ENCODE results near the gene NPC2.
A peak's percentile ranks its signal among the peaks of the same experiment; 100 is the strongest.
"Not testable (repeated sequence)": the region's sequence is repeated elsewhere in the genome, so short reads cannot be mapped to it uniquely, and the experiment has no call there.

The NPC2 gene

DNA sequence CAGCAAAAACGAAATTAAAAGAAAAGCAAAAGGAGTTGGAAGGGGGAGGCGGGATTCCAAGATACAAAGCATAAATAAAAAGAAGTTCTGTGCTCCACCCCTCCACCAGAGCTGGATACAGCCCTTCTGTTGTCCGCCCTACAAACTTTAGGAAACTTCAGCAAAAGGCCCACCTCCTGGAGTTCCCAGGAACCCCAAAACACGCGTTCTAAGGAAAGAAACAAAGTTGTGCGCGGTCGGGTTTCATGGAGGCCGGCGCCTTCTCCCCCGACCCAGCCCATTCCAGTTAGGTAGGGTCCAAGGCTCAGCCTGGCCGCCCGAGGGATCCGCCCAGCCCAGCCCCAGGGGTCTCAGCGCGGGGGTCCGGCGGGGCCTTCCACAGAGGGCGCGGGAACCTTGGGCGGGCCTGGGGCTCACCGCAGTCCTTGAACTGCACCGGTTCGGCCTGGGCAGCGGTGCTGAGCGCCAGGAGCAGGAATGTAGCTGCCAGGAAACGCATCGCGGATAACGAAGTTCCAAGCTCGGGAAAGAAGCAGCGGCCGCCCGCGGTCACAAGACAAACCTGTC, at the start of gene NPC2:
TSS of gene NPC2 (minus strand) at position 530 of the 567 bp plus-strand sequence. CDS start at position 499, 31 bp downstream.
- peak in 1 of 2 donors; percentile 8 for DNase-seq

DNA sequence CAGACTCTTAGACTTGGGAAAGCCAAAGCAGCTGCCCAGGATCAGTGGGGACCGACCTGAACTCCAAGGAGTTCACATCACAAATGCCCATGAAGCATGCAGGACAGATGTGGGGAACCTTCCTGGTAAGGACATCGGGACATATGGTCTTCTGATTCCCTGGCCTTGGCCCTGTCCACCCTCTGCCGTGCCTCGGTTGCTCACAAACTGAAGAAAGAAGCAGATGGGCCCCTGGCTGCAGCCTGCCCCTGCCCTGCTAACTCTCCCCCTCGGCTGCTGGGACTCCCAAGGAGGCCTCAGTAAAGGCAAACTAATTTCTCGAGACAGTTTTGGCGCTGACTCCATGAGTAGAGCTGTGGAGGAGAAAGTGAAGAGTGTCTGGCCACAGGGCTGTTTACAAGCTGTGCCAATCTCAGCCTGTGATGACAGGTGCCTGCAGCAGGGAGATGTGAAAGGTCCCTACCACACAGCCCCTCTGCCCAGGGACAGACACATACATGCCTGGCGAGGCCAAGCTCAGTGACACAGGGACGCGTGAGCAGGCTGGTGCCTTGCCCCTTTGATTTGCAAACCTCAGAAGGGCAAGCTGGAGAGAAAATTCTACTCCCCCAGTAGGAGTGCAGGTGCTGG, 49.1 kb upstream of the NPC2 start:
- DNase-seq: no peak

DNA sequence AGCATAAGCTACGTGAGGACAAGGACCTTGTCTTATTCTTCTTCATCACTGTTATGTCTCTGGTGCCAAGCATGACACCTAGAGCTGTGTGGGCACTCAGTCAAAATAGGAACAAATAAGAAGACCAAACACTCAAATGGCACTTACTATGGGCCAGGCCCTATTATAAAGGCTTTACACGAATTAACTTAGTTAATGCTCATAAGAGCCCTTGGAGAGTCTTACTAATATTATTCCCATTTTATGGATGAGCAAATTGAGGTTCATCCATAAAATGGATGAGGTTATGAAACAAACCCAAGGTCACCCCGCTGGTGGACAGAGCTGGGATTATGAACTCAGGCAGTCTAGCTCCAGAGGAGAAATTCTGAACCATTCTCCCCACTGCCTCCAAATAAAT, 48.1 kb upstream of the NPC2 start:
- DNase-seq: no peak

- no peak for DNase-seq
These were observed 46.4 kb upstream of the NPC2 start for GRCh38 chr14:74539503-74539902.

DNA sequence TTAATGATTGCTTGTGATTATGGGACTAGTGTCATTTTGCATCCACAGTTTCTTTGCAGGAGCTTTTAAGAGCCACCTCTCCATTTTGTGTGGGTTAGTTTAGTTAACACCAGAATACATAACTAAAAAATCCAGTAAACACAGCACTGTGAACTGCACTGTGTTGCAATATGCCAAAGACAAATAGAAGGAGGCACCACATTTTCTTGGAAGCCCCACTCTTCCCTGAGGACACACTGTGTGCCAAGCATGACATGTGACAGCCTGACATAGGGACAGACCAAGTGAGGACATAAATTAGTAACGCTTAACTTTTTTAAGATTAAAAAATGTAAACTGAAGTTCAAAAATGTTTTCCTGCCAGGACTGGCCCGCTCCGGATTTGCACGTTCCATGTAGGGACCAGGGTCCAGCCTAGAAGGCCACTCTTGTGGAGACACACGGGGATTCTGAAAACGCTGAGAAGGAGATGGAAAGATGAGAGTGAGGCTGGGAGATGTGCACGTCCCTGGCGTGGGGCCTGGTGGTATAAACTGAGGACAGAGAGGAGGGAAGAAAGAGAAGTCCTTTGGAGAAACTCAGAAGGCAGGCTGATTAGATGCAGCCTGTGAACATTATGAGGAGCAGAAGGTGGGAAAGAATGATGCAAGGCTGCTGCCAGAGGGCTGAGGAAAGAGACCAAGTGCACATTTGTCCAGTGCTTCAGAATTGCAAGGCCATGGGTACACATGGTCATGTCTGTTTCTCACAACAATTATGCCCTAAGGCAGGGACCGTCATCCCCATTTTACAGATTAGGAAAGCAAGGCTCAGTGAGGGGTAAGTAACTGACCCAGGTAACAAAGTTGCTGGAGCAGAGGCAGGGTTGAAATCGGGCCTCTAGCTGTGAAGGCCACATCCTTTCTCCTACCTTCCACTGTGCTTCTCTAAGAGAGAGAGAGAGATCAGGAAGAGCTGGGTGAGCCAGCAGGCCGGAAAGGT, 45.6 kb upstream of the NPC2 start:
- no peak for DNase-seq

GRCh38 chr14:74536336-74536735, 43.2 kb upstream of the NPC2 start:
- not testable (repeated sequence) for DNase-seq

DNA sequence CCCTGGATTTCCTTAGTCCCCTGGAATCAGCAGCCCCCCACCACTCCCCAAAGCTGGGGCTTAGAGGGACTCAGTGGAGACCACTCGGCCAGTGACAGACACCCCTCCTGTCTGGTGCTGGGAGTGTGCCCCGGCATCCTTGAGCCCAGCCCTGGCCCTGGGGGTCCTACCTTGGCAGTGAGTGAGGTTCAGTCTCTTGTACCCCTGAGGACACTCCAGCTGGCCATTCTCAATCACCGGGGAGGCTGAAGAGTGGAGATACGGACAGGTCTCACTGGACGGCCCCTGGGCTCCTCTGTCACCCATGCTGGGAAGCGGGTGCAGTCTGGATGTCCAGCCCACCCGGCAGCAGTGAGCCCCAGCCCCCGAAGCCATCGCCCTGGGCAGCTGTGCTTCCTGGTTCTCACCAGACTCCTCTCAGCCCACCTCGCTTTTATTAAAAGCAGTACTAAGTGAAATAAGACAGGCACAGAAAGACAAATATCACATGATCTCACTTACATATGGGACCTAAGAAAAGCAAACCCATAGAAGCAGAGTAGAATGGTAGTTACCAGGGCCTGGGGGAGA, 42.7 kb upstream of the NPC2 start:
- DNase-seq: no peak

DNA sequence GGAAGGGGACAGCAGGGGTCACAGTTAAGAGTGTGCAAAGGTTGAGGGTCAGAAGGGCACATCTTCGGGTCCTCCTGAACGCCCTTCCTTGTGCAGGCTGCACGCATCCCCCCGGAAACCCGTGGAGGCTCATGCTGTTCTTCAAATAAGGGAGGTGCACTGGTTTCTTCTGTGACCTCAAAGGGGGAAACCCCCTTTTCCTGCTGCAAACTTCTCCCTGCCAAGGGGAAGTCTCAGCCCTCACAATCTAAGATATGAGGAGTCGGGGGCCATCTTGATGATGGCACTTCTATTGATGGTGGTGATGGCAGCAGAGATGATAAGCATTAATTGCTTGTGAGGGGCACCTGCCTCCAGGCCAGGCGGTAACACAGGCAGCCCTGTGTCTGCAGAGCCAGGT, 40.5 kb upstream of the NPC2 start:
- DNase-seq: no peak

DNA sequence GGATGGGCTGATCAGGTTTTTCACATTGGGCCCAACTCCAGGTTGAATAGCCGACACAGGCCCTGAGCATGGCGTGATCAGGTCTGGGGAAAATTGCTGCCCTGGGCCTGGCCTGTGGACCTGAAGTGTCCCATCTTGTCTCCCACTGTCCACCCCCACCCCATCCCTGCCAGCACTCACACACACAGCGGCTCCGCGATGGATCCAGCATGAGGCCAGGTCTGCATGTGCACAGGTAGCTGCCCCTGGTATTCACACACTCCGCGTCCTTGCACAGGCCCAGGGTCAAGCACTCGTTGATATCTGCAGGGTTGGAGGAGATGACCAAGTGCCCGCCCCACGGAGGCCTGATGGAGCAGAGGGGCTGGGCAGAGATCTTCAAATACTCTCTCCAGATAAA, 39.1 kb upstream of the NPC2 start:
- DNase-seq: no peak

- DNase-seq: no peak
These were observed 38.4 kb upstream of the NPC2 start for GRCh38 chr14:74531467-74531866.

DNA sequence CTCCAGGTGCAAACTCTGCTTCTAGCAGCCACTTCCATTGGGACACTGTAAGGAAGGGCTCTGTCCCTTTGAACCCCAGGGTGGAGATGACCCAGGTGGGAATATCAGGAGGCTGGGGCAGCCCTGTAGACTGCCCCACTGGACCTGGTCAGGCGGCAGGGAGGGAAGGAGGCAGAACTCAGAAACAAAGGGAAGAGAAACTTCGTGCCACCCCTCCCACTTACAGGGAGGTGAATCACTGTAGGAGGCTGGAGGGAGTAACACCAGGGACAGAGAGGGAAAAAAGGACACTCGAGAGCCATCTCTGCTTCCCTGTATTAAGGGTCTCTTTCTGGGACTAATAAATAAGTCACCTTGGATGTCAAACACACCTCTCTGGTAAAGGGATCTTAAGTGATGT, 37.9 kb upstream of the NPC2 start:
- no peak for DNase-seq

- no peak for DNase-seq
These were observed 35.8 kb upstream of the NPC2 start for GRCh38 chr14:74528886-74529285.

- no peak for DNase-seq
These were observed 35.3 kb upstream of the NPC2 start for GRCh38 chr14:74528406-74528805.

GRCh38 chr14:74527736-74528280, 34.7 kb upstream of the NPC2 start:
- DNase-seq: no peak

GRCh38 chr14:74526854-74527585, 33.9 kb upstream of the NPC2 start:
- no peak for DNase-seq

- no peak for DNase-seq
These were observed 32.3 kb upstream of the NPC2 start for GRCh38 chr14:74525361-74525851.

DNA sequence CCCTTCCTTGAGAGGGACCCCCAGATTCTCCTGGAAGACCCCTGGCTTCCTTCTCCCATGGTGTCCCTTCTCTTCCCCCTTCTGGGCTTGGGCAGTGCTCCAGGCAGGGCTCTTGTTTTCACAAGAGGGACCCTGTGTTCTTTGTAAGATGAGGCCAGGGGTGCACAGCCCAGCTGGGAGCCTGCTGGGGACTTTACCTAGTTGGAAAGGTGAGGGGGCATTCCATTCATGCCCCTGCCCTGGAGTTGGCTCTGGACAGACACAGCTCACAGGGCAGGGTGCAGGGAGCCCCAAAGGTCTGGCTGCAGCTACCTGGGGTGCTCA, 31.7 kb upstream of the NPC2 start:
- DNase-seq: no peak

- no peak for DNase-seq
These were observed 31.1 kb upstream of the NPC2 start for GRCh38 chr14:74524076-74524811.

GRCh38 chr14:74522740-74523139, 29.6 kb upstream of the NPC2 start:
- no peak for DNase-seq

DNA sequence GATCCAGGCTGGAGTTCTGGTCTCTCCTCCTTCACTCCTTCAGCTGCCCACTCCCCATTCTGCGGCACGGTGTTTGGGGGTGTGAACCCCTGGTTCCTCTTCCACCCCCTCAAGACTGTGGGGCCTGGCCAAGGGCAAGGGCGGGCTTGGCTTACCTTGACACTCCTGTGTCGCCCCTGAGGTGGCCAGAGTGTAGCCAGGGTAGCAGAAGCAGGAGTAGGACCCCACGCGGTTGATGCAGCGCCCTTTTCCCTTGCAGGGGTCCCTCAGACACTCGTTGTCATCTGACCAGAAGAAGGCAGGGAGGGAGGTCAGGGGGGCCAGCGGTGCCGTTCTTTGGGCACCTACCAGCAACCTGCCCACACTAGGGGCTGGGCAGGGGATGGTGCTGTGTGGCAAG, 28.7 kb upstream of the NPC2 start:
- DNase-seq: no peak

DNA sequence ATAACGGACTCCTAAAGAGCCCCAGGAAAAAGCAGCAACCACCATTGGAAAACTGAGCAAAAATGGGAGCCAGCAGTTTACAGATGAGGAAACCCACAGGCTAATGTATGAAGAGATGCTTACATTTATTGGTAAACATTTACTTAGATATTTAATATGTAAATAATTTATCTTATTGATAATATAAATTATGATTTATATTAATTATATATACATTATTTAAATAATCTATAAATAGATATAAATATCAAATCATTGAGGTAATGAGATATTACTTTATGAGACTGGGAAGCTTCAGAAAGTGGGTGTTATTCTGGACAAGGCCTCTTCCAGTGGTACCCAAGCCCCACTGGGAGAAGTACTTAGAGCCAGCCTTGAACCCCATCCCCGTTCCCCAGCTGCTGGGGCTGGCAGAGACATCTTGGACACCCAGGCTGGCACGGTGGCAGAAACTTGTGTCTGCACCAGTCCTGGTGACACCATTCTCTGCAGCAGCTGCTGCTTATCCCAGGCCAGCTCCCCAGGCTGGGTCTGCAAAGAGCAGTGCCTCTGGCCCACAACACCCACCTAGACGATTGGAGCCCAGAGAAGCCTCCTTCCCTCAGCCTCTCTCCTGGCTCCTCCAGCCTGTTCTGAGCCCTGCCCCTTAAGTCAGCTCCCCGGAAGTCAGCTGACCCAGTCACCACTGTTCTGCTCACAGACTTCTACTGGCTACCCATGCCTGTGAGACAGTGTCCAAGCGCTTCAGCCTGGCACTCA, 26.4 kb upstream of the NPC2 start:
- no peak for DNase-seq
